CD4-positive, alpha-beta T cell (primary cell): Measurements from ENCODE around the gene NOMO2. TPM values are rescaled to one million over a fixed set of nuclear protein-coding genes. Genes with fewer than 3 reads are reported as not detected.
"Not testable (repeated sequence)": the region's sequence is repeated elsewhere in the genome, so short reads cannot be mapped to it uniquely, and the experiment has no call there.

ENCODE experiments used
- ATAC-seq: fragments of 200-7000 bp; cut with Tn5 transposase; one replicate; pipeline ENCODE4 v1.10.0; 2022; ENCODE audit warnings: mild to moderate bottlenecking; ENCODE audit not compliant: poor library complexity
- CTCF ChIA-PET: fragments of 350-600 bp; sonication (Branson Sonifier 250); formaldehyde crosslinking; loops from one replicate; lab custom pipeline; 2021; ENCODE audit warnings: antibody characterized with exemption, inconsistent platforms; lab: Charles Lee
- POLR2A ChIA-PET: fragments of 350-600 bp; sonication (Branson Sonifier 250); formaldehyde crosslinking; loops from one replicate; lab custom pipeline; 2021; ENCODE audit warnings: antibody characterized with exemption, inconsistent platforms; lab: Charles Lee
- DNase-seq, 14 experiments: peaks; one replicate each; pipeline ENCODE4 v3.0.0-alpha.2; 2013 to 2020; ENCODE audit warnings: mixed read lengths in 2 of 14
- H3K27ac ChIP-seq, 2 donors: one replicate each; pipeline versions ENCODE4 v1.5.1 to v1.7.0; 2013; ENCODE audit warnings: low read length in 2 of 2, low read depth in 1 of 2, mild to moderate bottlenecking in 1 of 2
- H3K27me3 ChIP-seq, 2 experiments: 1 replicate in 1 of 2; 2 replicates in 1 of 2; pipeline versions ENCODE4 v1.6.1 to v1.7.0; 2013; ENCODE audit warnings: low read length in 2 of 2, control low read depth in 1 of 2, mild to moderate bottlenecking in 1 of 2, moderate library complexity in 1 of 2; ENCODE audit not compliant: insufficient read depth in 2 of 2, control insufficient read depth in 1 of 2
- H3K36me3 ChIP-seq: one replicate; pipeline ENCODE4 v1.6.1; 2013; ENCODE audit warnings: low read length, control low read depth; ENCODE audit not compliant: insufficient read depth
- H3K4me1 ChIP-seq: one replicate; pipeline ENCODE4 v1.6.1; 2013; ENCODE audit warnings: low read length, control low read depth; ENCODE audit not compliant: insufficient read depth
- H3K4me3 ChIP-seq: one replicate; pipeline ENCODE4 v1.5.1; 2013; ENCODE audit warnings: mild to moderate bottlenecking, low read length, moderate library complexity
- H3K9me3 ChIP-seq, 2 experiments: 1 replicate in 1 of 2; 2 replicates in 1 of 2; pipeline versions ENCODE4 v1.6.1 to v1.7.0; 2013; ENCODE audit warnings: low read length in 2 of 2, mild to moderate bottlenecking in 2 of 2, control low read depth in 1 of 2, moderate library complexity in 1 of 2; ENCODE audit not compliant: control insufficient read depth in 1 of 2, insufficient read depth in 1 of 2
- H3K27ac Mint-ChIP-seq: one replicate; pipeline ENCODE4 v1.8.0; 2020; ENCODE audit warnings: mixed read lengths
- H3K27me3 Mint-ChIP-seq: one replicate; pipeline ENCODE4 v1.8.0; 2021; ENCODE audit warnings: mixed read lengths
- H3K36me3 Mint-ChIP-seq: one replicate; pipeline ENCODE4 v1.8.0; 2021; ENCODE audit warnings: low read depth, mixed read lengths
- H3K4me1 Mint-ChIP-seq: one replicate; pipeline ENCODE4 v1.8.0; 2021; ENCODE audit warnings: low read depth, mixed read lengths
- H3K4me3 Mint-ChIP-seq: one replicate; pipeline ENCODE4 v1.8.0; 2020; ENCODE audit warnings: mild to moderate bottlenecking, mixed read lengths
- H3K9me3 Mint-ChIP-seq: one replicate; pipeline ENCODE4 v1.8.0; 2020; ENCODE audit warnings: mixed read lengths
- intact Hi-C, 2 experiments: fragments of 100-400 bp; cut with DNase I in 1 of 2; cut with micrococcal nuclease in 1 of 2; formaldehyde crosslinking; loops; one replicate each; pipeline versions ENCODE4 v1.15.1 to v1.9.0; 2023 to 2025; cut with DNase I, micrococcal nuclease
- polyA plus RNA-seq, 2 donors: library from polyadenylated mRNA; unstranded; fragments of 120-200 nt; gene quantifications; one replicate each; pipeline ENCODE4 v1.2.1, GENCODE V29; 2013
- total RNA-seq, 174 experiments: library from RNA in 2 of 174; stranded (reverse) in 2 of 174; gene quantifications; one replicate each; pipeline ENCODE4 v1.2.3 and lab custom pipeline; 2021 to 2026

Gene NOMO2
- total RNA-seq: 10 to 100 TPM; 46.1 to 48.5 TPM
- polyA plus RNA-seq (2013, experiment 1 of 2): 58.2 TPM
- polyA plus RNA-seq (2013, experiment 2 of 2): 65.7 TPM
- 8.2 to 39.8 (median 22.9) reads per million in 172 experiments for total RNA-seq (lab: John Stamatoyannopoulos, UW)

GRCh38 chr16:18561727-18562314, at the start of gene NOMO2:
Gene NOMO2, minus strand, starts transcription at chr16:18562097. Its CDS starts 57 bp downstream, at chr16:18562040.
- H3K27me3 ChIP-seq, H3K36me3 ChIP-seq, intact Hi-C loops, H3K36me3 Mint-ChIP-seq, POLR2A ChIA-PET, H3K9me3 ChIP-seq, H3K9me3 Mint-ChIP-seq, H3K4me1 ChIP-seq, H3K27me3 Mint-ChIP-seq, H3K27ac ChIP-seq: not testable (repeated sequence)
- DNase-seq (peak; percentile 20 to 96 (median 89)), ATAC-seq (peak; percentile 93)
- Mint-ChIP-seq H3K4me3 (peak within 1 kb of the TSS; percentile 87), H3K27ac (peak within 1 kb of the TSS; percentile 55), H3K4me1 (peaks cover 17% of the 10 kb centered on the region)
- CTCF ChIA-PET: interaction anchor here (0.6 kb wide), 1 partner anchor 239 kb away, joined by 3 read pairs; the partner anchor contains the start of gene ARL6IP1
- H3K4me3 ChIP-seq: peak within 1 kb of the TSS; percentile 40

- ATAC-seq, DNase-seq, H3K36me3 Mint-ChIP-seq, H3K27ac Mint-ChIP-seq, H3K4me3 ChIP-seq, H3K27ac ChIP-seq, H3K9me3 Mint-ChIP-seq, H3K4me1 Mint-ChIP-seq, H3K4me3 Mint-ChIP-seq, CTCF ChIA-PET, intact Hi-C loops, H3K9me3 ChIP-seq, H3K36me3 ChIP-seq, H3K27me3 ChIP-seq, H3K27me3 Mint-ChIP-seq, H3K4me1 ChIP-seq, POLR2A ChIA-PET: not testable (repeated sequence)
Observed at GRCh38 chr16:18610147-18610803, 48.4 kb upstream of the NOMO2 start.

GRCh38 chr16:18608271-18608670, 46.4 kb upstream of the NOMO2 start:
- intact Hi-C loops, DNase-seq, H3K36me3 ChIP-seq, H3K27ac ChIP-seq, H3K36me3 Mint-ChIP-seq, H3K4me1 Mint-ChIP-seq, H3K9me3 ChIP-seq, H3K27ac Mint-ChIP-seq, ATAC-seq, H3K4me3 Mint-ChIP-seq, H3K4me1 ChIP-seq, H3K4me3 ChIP-seq, POLR2A ChIA-PET, CTCF ChIA-PET, H3K27me3 Mint-ChIP-seq, H3K27me3 ChIP-seq, H3K9me3 Mint-ChIP-seq: not testable (repeated sequence)

- H3K27me3 Mint-ChIP-seq, CTCF ChIA-PET, H3K9me3 ChIP-seq, H3K4me1 Mint-ChIP-seq, H3K27ac Mint-ChIP-seq, H3K9me3 Mint-ChIP-seq, ATAC-seq, DNase-seq, intact Hi-C loops, H3K4me1 ChIP-seq, H3K36me3 Mint-ChIP-seq, H3K4me3 ChIP-seq, POLR2A ChIA-PET, H3K27me3 ChIP-seq, H3K4me3 Mint-ChIP-seq, H3K36me3 ChIP-seq, H3K27ac ChIP-seq: not testable (repeated sequence)
Observed at GRCh38 chr16:18603572-18604246, 41.8 kb upstream of the NOMO2 start.

GRCh38 chr16:18598582-18598981, 36.7 kb upstream of the NOMO2 start:
- CTCF ChIA-PET, intact Hi-C loops, H3K27me3 ChIP-seq, H3K27me3 Mint-ChIP-seq, H3K36me3 ChIP-seq, H3K36me3 Mint-ChIP-seq, DNase-seq, H3K9me3 ChIP-seq, H3K9me3 Mint-ChIP-seq, H3K4me1 Mint-ChIP-seq, H3K27ac ChIP-seq, ATAC-seq, H3K27ac Mint-ChIP-seq, H3K4me1 ChIP-seq, POLR2A ChIA-PET, H3K4me3 Mint-ChIP-seq, H3K4me3 ChIP-seq: not testable (repeated sequence)

- H3K4me3 Mint-ChIP-seq, intact Hi-C loops, H3K27me3 ChIP-seq, H3K4me1 ChIP-seq, CTCF ChIA-PET, H3K36me3 Mint-ChIP-seq, DNase-seq, H3K9me3 ChIP-seq, H3K27ac ChIP-seq, ATAC-seq, POLR2A ChIA-PET, H3K27ac Mint-ChIP-seq, H3K27me3 Mint-ChIP-seq, H3K4me1 Mint-ChIP-seq, H3K36me3 ChIP-seq, H3K4me3 ChIP-seq, H3K9me3 Mint-ChIP-seq: not testable (repeated sequence)
Observed at GRCh38 chr16:18597734-18598133, 35.8 kb upstream of the NOMO2 start.

- H3K27ac Mint-ChIP-seq, intact Hi-C loops, H3K27me3 ChIP-seq, CTCF ChIA-PET, H3K36me3 Mint-ChIP-seq, H3K36me3 ChIP-seq, DNase-seq, H3K4me1 Mint-ChIP-seq, H3K9me3 ChIP-seq, H3K4me3 ChIP-seq, H3K27me3 Mint-ChIP-seq, ATAC-seq, H3K4me1 ChIP-seq, POLR2A ChIA-PET, H3K27ac ChIP-seq, H3K9me3 Mint-ChIP-seq, H3K4me3 Mint-ChIP-seq: not testable (repeated sequence)
Observed at GRCh38 chr16:18597319-18597718, 35.4 kb upstream of the NOMO2 start.
